ENCODE measurements around the gene DGKH.
A peak's percentile ranks its signal among the peaks of the same experiment; 100 is the strongest.
"Not testable (repeated sequence)": the region's sequence is repeated elsewhere in the genome, so short reads cannot be mapped to it uniquely, and the experiment has no call there.

Gene DGKH

DNA sequence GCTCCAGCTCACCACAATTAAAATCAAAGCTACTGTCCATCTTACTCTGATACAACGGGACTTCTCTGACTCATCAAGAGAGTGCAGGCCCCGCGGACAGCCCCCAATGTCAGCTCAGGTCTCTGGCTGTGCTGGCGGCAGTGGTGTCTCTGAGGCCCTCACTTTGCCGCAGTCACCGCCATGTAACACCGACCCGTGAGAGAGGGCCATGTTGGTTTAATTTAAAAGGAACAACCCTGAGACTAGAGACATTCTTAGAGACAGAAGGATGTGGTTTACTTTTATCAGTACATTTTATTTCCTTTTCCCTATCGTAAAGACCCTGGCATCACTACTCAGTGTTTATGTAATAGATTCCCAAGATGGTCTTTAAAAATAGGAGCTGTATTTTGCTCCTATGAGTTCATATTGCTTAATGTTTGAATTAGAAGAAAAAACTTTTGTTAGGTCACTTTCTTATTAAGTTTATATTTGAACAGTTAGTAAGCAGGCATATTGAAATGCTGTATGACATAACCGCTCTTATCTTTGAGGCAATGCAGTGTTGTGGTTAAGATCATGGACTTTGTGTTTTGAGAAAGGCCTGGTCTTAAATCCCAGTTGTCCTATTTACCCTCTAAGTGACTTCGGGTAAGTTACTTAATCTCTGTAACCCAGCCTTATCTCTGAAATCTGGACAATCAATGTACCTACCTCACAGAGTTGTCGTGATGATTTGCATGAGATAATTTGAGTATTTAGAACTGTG lies 23.4 kb downstream of the DGKH start:
- DNase-seq, result no peak

DNA sequence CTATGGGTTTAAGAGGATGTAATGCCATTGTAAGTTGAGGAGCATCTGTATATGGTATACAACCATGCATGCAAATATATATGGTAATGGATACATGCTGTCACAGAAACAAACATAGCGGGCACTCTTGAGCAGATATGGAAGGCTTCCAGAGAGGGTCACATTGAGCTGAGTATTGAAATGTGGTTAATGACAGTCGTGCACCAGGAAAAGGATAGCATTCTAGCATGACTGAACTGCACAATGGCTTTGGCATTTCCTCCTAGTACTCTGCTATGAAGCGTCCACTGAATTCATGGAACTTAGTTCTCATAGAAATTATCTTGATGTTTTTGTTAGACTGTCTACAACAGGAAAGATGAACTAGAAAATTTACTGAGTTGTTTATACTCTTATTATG lies 25.2 kb downstream of the DGKH start:
- no peak for DNase-seq

GRCh38 chr13:42075517-42075916 lies 27.1 kb downstream of the DGKH start:
- DNase-seq, result no peak

DNA sequence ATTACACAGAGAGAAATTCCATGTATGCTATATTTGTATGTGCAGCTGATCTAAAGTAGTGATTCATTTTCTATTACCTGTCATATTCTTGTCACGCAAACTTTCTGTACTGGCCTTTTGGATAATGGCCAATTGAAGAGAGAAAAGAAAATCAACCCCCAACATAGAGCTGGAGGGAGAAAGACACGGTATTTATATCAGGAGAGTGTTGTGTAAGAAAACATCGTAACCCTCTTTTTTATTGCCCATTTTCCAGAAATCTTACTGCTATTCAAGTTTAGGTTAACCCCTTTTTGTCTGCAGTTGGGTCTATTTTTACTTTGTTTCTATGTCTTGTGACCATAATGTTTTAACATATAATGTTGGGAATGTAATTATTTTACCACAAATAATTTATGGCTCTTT lies 27.9 kb downstream of the DGKH start:
- no peak for DNase-seq

- no peak for DNase-seq
Measured at GRCh38 chr13:42078128-42078808, 29.8 kb downstream of the DGKH start.

DNA sequence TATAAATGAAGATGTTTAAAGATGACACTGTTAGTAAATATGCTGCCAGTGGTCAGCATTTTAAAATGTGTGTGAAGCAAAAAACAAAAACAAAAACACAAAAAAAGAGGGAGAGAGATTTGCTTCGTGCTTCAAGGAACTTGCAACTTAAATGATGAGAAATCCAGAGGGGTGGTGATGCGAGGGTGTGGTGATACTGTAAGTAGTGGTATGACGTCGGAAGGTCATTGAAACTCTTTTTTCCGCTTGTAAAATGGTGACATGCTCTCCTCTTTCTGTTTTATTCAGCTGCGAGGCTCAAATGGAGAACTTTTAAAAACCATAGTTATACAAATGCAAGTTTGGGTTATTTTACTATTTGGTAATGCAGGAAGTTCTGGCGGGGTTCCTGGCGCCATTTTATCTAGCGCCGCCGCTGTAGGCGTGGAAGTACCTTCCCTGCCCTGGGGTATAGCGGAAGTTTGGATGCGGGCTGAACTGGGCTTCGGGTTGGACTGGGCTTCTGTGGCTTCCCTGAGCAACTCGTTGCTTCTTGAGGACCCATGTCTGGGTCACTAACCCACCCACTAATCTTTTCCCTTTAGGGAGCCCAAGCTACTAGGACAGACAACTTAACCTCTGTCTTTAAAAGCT lies 34.8 kb downstream of the DGKH start:
- DNase-seq, result no peak

DNA sequence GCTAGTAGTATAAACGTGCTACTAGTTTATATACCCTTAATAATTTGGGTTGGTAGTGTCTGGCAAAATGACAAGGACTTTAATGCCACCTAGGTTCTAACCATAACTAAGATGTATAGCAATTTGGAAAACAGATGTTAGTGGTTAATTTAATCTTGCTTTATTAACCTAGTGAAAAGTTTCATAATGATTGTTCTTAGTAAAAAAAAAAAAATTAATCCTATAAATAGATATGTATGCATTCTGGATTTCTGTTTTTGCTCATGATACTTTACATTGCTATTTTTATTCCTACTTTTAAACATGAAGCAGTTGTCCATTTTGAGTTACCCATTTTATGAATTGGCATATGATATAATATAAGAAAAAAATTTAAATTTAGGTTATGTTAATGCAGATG lies 36.3 kb downstream of the DGKH start:
- no peak for DNase-seq

GRCh38 chr13:42086582-42086981 lies 38.1 kb downstream of the DGKH start:
- no peak for DNase-seq

GRCh38 chr13:42094516-42095040 lies 46.1 kb downstream of the DGKH start:
- no peak for DNase-seq

- DNase-seq, result not testable (repeated sequence)
Measured at GRCh38 chr13:42096222-42096621, 47.8 kb downstream of the DGKH start.

DNA sequence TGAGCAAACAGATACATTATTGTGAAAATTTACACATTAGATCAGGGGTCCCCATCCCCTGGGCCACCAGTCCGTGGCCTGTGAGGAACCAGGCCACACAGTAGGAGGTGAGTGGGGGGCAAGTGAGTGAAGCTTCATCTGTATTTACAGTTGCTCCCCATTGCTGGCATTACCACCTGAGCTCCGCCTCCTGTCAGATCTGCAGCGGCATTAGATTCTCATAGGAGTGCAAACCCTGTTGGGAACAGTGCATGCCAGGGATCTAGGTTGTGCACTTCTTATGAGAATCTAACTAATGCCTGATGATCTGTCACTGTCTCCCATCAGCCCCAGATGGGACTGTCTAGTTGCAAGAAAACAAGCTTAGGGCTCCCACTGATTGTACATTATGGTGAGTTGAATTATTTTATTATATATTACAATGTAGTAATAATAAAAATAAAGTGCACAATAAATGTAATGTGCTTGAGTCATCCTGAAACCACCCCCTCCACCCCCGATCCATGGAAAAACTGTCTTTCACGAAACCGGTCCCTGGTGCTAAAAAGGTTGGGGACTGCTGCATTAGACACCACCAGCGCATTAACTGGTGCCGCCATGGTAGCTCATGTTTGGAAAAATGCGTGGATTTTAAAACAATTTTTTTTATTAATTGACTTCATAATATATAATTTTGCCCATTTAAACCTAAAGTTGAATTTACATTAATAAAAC lies 51.7 kb downstream of the DGKH start:
- no peak for DNase-seq

DNA sequence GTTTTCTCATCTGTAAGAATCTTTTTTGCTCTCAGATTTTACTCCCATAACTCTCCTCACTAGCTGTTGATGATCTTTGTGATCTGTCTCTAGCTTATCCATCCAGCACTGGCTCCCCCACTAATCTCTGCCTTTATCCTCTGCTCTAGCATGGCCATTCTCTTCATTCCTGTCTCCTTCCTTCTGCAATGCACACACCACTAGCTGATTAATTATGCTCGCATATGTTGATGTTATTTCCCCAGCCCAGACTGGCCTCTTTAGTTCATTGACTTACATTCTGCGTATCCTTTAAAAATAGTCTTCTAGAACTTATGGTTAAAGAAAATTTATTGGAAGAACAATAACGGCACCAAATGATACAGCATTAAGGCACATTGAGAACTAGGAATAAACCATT lies 52.5 kb downstream of the DGKH start:
- no peak for DNase-seq

DNA sequence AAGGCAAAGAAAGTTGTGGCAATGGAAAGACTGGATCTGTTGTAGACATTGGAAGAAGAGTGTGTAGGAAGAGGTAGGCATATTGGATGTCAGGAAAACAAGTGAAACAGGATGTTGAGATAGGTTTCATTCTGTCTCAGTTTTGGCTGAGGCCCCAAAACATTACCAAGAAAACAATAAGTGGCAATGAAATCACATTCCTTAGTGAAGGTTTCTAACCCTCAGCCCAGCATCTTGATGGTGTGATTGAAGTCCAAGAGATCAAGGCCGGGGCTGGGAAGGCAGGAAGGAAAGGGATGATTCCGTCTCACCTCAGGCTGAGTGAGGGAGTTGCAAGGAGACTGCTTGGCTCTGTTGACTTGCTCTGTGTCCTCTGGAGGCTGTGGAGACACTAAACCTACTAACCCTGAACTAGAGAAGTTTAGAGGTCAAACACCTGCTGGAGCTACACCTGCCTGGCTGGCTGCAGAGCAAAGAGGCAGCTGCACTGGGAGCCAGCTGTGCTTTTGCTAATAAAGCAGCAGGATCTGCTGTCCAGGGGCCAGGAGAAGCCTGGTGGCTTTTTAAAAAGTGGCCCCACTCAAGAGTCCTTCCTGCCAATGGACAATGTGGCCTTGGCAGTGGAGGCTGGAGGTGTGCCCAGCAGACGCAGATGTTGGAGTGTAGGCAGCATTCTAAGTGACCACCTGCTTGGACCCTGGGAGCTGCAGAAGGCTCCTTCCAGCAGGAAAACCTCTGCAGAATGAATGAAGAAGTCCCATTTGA lies 53.6 kb downstream of the DGKH start:
- no peak for DNase-seq

DNA sequence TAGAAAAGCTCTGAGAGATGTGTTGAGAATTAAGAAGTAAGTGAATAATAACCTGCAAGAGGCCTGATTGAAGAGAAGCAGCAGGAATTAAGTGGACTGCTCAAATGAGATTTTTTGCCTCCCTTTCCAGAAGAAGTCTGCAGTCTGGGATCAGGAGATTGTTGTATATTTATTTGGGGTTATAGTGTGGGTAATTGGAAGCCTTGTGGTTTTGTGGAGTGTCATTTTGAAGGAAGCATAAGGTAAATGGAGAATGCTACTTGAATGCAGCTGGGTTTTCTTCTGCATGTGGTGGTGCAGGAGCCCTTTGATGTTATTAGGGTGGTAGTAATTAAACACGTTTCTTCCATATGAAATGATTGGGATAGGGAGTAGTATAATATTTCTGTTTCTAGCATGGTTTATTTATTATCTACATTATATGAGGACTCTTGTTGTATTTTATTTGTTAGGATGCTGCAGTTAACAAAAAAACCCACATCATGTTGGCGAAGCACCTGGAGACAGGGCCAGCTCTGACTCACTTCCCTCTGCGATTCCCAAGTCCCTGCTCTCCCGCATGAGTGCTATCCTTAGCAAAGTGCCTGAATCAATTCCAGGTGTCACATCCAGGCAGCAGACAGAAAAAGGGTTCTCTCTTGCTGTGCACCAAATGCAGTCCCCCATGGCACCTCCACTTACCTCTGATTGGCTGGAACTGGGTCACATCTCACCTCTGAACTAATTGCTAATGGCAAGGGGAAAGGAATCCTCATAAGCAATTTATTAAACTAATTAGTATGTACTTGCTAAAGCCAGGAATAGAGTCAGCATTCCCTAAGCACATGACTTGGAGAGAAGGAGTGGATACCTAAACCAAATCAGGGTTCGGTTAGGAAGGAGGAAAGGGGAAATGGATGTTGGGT lies 54.8 kb downstream of the DGKH start:
- no peak for DNase-seq

- DNase-seq, result no peak
Measured at GRCh38 chr13:42106998-42107397, 58.5 kb downstream of the DGKH start.

GRCh38 chr13:42107421-42107820 lies 59.0 kb downstream of the DGKH start:
- DNase-seq, result no peak

GRCh38 chr13:42108217-42108616 lies 59.8 kb downstream of the DGKH start:
- DNase-seq, result no peak

DNA sequence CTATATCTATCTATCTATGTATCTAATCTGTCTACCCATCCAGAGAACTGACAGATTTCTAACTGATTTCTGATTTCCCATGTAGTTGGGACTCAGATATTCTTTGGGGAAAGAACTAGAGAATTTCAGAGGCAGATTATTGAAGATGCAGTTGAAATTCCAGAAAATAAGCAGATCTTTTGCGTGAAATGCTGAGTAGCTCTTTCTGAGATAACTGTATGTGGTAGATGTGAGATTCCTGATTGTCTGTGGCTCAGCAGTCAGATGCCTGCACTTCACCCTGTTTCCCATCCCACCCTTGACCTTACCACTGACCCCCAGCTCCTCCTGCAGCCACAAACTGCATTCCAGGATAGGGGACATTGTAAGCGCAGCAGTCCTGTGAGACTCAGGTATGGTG lies 61.5 kb downstream of the DGKH start:
- no peak for DNase-seq

DNA sequence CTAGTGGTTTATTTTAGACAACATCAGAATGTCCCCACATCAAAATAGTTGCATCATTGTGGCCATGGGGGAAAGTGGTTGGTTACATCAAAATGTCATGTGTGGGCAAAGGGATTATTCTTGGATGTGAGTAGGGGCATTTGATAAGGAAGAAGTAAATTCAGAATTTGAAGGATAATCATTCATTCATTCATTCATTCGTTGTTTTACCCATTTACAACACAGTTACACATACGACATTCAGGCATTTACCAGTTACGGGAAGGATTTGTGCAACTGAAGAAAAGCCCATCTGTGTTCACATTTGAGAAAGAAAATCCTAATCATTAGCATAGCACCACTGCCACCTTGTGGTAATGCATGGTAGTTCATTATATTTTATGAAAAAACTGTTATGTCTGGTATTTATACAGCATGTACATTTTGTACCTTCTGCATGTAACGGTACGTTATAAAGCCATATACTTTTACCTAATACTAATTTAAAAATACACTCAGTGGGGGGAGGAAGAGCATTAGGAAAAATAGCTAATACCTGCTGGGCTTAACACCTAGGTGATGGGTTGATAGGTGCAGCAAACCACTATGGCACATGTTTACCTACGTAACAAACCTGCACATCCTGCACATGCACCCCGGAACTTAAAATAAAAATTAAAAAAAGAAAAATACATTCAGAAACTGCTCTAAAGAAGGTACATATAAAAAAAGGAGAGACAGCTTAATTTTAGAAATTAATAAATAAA lies 62.1 kb downstream of the DGKH start:
- peak; percentile 9 for DNase-seq

- DNase-seq, result no peak
Measured at GRCh38 chr13:42112864-42113263, 64.4 kb downstream of the DGKH start.

GRCh38 chr13:42113478-42113877 lies 65.0 kb downstream of the DGKH start:
- DNase-seq, result no peak
